ENCODE results near the gene CYB561. TPM values are rescaled to one million over a fixed set of nuclear protein-coding genes. Genes with fewer than 3 reads are reported as not detected.

Gene CYB561
- total RNA-seq, 1 experiment from 2014 or later: 29.1 TPM

DNA sequence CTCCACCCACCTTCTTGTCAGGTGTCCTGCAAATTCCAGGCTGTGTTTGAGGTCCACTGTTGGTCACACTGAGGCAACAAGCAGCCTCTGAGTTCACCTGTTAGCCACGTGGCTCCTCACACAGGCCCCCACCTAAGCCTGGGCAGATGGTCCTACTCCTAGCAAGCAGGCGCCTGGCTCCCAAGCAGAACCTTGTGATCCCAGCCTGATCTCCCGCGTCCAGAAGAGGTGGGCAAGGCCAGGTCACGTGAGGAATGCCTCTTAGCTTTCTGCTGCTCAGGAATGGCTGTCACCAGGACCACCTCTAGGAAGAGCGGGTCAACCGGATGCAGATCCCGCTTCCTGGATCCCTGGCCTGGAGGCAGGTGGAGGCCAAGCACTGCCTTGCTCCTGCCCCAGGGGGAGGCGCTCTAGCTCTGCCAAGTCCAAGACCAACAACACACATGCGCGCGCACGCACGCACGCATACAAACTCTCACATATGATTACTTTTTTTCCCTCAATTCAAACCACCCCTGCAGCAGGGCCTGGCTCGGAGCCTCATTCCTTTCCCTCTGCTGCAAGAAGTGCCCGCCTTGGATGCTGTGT lies 9.5 kb downstream of the CYB561 start:
- TF ChIP-seq EZH2 (IDR thresholded peaks at IDR 0.05; ENCODE audit: borderline replicate concordance, low read depth, low read length, poor library complexity, severe bottlenecking): no peak
- TF ChIP-seq, protein P1, sequence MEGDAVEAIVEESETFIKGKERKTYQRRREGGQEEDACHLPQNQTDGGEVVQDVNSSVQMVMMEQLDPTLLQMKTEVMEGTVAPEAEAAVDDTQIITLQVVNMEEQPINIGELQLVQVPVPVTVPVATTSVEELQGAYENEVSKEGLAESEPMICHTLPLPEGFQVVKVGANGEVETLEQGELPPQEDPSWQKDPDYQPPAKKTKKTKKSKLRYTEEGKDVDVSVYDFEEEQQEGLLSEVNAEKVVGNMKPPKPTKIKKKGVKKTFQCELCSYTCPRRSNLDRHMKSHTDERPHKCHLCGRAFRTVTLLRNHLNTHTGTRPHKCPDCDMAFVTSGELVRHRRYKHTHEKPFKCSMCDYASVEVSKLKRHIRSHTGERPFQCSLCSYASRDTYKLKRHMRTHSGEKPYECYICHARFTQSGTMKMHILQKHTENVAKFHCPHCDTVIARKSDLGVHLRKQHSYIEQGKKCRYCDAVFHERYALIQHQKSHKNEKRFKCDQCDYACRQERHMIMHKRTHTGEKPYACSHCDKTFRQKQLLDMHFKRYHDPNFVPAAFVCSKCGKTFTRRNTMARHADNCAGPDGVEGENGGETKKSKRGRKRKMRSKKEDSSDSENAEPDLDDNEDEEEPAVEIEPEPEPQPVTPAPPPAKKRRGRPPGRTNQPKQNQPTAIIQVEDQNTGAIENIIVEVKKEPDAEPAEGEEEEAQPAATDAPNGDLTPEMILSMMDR (conservative IDR thresholded peaks at IDR 0.05; ENCODE audit: low read depth, low read length): peak; percentile 44
- Histone ChIP-seq H3K9me3 (ENCODE audit: low read depth, low read length, poor library complexity, severe bottlenecking) (no peaks in the 10 kb centered on the region), H3K4me1 (ENCODE audit: insufficient read depth, low read length, poor library complexity, severe bottlenecking) (peaks cover 27% of the 10 kb centered on the region), H3K27me3 (replicated peaks; ENCODE audit: insufficient read depth, low read depth, low read length, poor library complexity) (no peaks in the 10 kb centered on the region), H3K36me3 (ENCODE audit: insufficient read depth, low read length, poor library complexity, severe bottlenecking) (no peaks in the 10 kb centered on the region), H3K27ac (ENCODE audit: low read depth, low read length, poor library complexity, severe bottlenecking) (no peak overlapping the region), H3K4me3 (ENCODE audit: low read depth, low read length, poor library complexity, severe bottlenecking) (no peak overlapping the region)
- BruUV-seq (replicated peaks): no TSS peak
- ChIA-PET CTCF (interaction anchor here (0.6 to 2.0 kb wide), 2 partner anchors 20 to 42 kb away, joined by 3 to 11 read pairs; no protein-coding TSS in a partner anchor), POLR2A (ENCODE audit: low non-redundant PET) (no interaction called here)
- intact Hi-C loops (cut with micrococcal nuclease; ENCODE audit: unreplicated experiment): no loop called here
- DNase-seq (ENCODE audit: low spot score): no peak

DNA sequence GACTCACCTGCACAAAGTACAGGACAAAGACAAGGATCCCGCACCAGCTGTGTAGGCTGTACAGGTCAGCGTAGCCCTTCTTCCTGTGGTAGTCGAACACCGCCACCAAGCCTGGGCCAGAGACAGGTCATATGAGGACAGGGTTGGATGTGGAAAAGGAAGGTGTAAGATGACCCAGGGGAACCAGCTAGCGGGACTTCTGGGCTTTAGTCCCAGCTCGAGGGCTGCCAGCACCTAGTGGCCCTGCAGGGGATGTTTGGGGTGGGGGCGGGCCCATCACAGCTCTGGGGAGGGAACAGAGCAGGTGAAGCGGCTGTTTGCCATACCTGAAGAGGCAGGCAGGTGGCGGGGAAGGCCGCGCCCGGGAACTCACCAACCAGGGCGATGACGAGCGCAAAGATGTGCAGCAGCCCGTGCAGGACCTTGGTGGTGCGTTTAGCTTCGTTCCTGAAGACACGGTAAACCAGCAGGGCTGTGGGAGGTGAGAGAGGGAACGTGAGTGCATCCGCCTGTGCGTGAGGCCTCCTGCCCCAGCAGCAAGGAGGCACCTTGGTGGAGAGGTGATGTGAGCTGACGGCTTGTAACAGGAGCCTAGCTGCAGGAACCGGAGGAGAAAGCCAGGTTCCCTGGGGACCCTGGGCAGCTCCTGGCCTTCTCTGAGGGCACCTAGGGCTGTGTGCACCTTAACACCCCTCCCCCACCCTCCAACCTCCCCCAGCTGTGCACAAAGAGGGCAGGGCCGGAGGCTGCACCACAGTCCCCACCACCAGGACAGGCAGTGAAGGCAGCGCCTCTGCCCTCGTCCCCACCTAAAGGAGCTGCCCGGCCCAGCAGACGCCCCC lies 10.2 kb downstream of the CYB561 start:
- CTCF ChIA-PET: interaction anchor here (0.6 to 2.0 kb wide), 4 partner anchors 10 to 43 kb away, joined by 3 to 11 read pairs (median 8); partner anchors contain the start of gene CYB561
- no TSS peak for BruUV-seq (replicated peaks)
- no peaks in the 10 kb centered on the region for H3K36me3 ChIP-seq (ENCODE audit: insufficient read depth, low read length, poor library complexity, severe bottlenecking)
- H3K9me3 ChIP-seq (ENCODE audit: low read depth, low read length, poor library complexity, severe bottlenecking): no peaks in the 10 kb centered on the region
- DNase-seq (ENCODE audit: low spot score): no peak
- TF ChIP-seq, protein P1 (conservative IDR thresholded peaks at IDR 0.05; ENCODE audit: low read depth, low read length): no peak
- no peak for TF ChIP-seq EZH2 (IDR thresholded peaks at IDR 0.05; ENCODE audit: borderline replicate concordance, low read depth, low read length, poor library complexity, severe bottlenecking)
- intact Hi-C loops (cut with micrococcal nuclease; ENCODE audit: unreplicated experiment): loop anchor here (2.0 kb wide), 1 partner anchor 43 kb away; no protein-coding TSS in a partner anchor
- H3K27me3 ChIP-seq (replicated peaks; ENCODE audit: insufficient read depth, low read depth, low read length, poor library complexity): no peaks in the 10 kb centered on the region
- H3K27ac ChIP-seq (ENCODE audit: low read depth, low read length, poor library complexity, severe bottlenecking): peak overlapping the region; percentile 76
- H3K4me1 ChIP-seq (ENCODE audit: insufficient read depth, low read length, poor library complexity, severe bottlenecking): peaks cover 27% of the 10 kb centered on the region
- POLR2A ChIA-PET (ENCODE audit: low non-redundant PET): no interaction called here
- H3K4me3 ChIP-seq (ENCODE audit: low read depth, low read length, poor library complexity, severe bottlenecking): no peak overlapping the region

DNA sequence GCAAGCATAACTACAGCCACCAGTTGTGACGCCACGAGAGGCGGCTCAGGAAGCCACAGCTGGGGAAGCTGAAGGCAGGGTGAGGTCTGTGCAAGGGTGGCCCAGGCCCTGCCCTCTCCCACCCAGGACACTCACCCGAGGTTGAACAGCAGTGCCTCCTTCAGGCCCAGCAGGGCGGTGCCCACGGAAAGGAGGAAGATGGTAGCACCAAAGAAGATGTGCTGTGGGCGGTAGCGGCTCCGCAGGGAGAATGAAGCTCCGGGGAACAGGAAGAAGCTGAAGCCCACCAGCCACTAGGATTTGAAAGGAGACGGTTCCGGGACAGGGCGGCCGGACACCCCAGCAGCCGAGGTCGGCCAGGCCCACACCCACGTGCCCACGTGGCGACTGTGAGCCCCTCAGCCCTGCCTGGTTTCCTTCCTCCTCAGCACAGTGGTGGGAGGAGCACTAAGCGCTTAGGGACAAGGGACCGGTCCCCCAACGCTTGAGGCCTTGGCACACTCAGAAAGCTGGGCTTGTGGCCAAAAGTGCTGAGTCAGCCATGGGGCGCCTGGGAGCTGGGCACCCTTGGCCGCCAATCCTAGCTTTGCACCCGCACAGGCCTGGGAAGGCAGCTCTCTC lies 11.0 kb downstream of the CYB561 start:
- intact Hi-C loops (cut with micrococcal nuclease; ENCODE audit: unreplicated experiment): loop anchor here (2.0 kb wide), 1 partner anchor 44 kb away; no protein-coding TSS in a partner anchor
- peak overlapping the region; percentile 23 for H3K4me3 ChIP-seq (ENCODE audit: low read depth, low read length, poor library complexity, severe bottlenecking)
- BruUV-seq (replicated peaks): no TSS peak
- TF ChIP-seq EZH2 (IDR thresholded peaks at IDR 0.05; ENCODE audit: borderline replicate concordance, low read depth, low read length, poor library complexity, severe bottlenecking): no peak
- TF ChIP-seq, protein P1 (conservative IDR thresholded peaks at IDR 0.05; ENCODE audit: low read depth, low read length): peak; percentile 49
- H3K36me3 ChIP-seq (ENCODE audit: insufficient read depth, low read length, poor library complexity, severe bottlenecking): no peaks in the 10 kb centered on the region
- ChIA-PET POLR2A (ENCODE audit: low non-redundant PET) (no interaction called here), CTCF (interaction anchor here (0.6 to 2.0 kb wide), 5 partner anchors 9 to 771 kb away, joined by 3 to 11 read pairs (median 5); partner anchors contain the start of gene CYB561)
- H3K9me3 ChIP-seq (ENCODE audit: low read depth, low read length, poor library complexity, severe bottlenecking): no peaks in the 10 kb centered on the region
- H3K27me3 ChIP-seq (replicated peaks; ENCODE audit: insufficient read depth, low read depth, low read length, poor library complexity): no peaks in the 10 kb centered on the region
- DNase-seq (ENCODE audit: low spot score): peak; percentile 90
- H3K4me1 ChIP-seq (ENCODE audit: insufficient read depth, low read length, poor library complexity, severe bottlenecking): peaks cover 27% of the 10 kb centered on the region
- H3K27ac ChIP-seq (ENCODE audit: low read depth, low read length, poor library complexity, severe bottlenecking): peak overlapping the region; percentile 76

All from A673 (cell line).